ENCODE results near the gene RBM20. TPM values are rescaled to one million over a fixed set of nuclear protein-coding genes. Genes with fewer than 3 reads are reported as not detected.

Gene RBM20
- polyA plus RNA-seq, 1 donor from 2014 or later, result not detected

Other genes starting within 250 kb of the RBM20 start
- gene DUSP5, start 146.4 kb upstream of the RBM20 start, polyA plus RNA-seq, result 3.7 TPM
- gene SMC3, start 76.6 kb upstream of the RBM20 start, polyA plus RNA-seq, result 70.1 TPM
- gene PDCD4, start 227.6 kb downstream of the RBM20 start, polyA plus RNA-seq, result 319 TPM

All from IgD-negative memory B cell (primary cell).